ENCODE results near the gene SH3TC2.

- TF ChIP-seq FOXM1 (IDR thresholded peaks at IDR 0.05; ENCODE audit: borderline replicate concordance), result no peak
- no peak for TF ChIP-seq ARNT (IDR thresholded peaks at IDR 0.05)
- no peak for TF ChIP-seq SP1 (IDR thresholded peaks at IDR 0.05)
- TF ChIP-seq TARDBP (IDR thresholded peaks at IDR 0.05), result no peak
- no peak for TF ChIP-seq FOXA1 (IDR thresholded peaks at IDR 0.05)
- no peak for TF ChIP-seq FOXK2 (IDR thresholded peaks at IDR 0.05)
- no peak for TF ChIP-seq BHLHE40 (IDR thresholded peaks at IDR 0.05; ENCODE audit: borderline replicate concordance)
- TF ChIP-seq LEF1 (IDR thresholded peaks at IDR 0.05; ENCODE audit: borderline replicate concordance), result no peak
Observed at GRCh38 chr5:149024943-149025342, 37.9 kb downstream of the SH3TC2 start.

All from HEK293T (cell line).